Embryonic facial prominence (tissue), 1 donor: ENCODE measurements around the gene ASAH2B.

Experiments
- DNase-seq: peaks from one replicate; pipeline ENCODE4 v3.0.0-alpha.2; 2016; ENCODE audit errors: extremely low spot score

The ASAH2B gene

GRCh38 chr10:50798297-50798696 lies 58.6 kb downstream of the ASAH2B start:
- DNase-seq: no peak

- DNase-seq: no peak
Measured at GRCh38 chr10:50799595-50799994, 59.9 kb downstream of the ASAH2B start.

DNA sequence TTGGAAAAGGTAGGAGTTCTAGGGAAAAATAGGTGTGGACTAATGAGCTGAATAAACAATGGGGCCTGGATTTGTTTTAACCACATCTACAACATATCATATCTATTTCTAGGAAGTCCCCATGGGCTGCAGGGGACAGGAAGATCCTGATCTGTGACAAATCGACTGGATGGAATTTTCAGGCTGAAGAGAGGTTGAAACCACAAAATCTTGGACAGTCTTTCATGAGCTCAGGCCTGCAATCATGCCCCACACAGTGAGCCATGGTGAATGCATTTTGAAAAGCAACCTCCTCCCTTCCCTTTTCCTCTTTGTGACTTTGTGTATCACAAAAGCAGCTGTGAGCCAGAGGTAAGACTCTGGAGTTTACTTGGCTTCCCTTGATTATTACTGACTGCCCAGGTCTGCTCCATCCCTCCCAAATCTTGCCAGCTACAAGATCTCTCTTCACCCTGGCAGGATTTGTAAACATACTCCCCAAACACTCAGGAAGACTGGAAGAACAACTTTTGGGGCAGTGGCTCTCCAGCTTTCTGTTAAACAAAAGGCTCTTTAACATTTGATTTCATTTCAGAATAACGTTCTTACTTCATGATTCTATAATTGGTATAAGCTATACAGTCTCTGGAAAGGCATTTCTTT lies 66.4 kb downstream of the ASAH2B start:
- no peak for DNase-seq

DNA sequence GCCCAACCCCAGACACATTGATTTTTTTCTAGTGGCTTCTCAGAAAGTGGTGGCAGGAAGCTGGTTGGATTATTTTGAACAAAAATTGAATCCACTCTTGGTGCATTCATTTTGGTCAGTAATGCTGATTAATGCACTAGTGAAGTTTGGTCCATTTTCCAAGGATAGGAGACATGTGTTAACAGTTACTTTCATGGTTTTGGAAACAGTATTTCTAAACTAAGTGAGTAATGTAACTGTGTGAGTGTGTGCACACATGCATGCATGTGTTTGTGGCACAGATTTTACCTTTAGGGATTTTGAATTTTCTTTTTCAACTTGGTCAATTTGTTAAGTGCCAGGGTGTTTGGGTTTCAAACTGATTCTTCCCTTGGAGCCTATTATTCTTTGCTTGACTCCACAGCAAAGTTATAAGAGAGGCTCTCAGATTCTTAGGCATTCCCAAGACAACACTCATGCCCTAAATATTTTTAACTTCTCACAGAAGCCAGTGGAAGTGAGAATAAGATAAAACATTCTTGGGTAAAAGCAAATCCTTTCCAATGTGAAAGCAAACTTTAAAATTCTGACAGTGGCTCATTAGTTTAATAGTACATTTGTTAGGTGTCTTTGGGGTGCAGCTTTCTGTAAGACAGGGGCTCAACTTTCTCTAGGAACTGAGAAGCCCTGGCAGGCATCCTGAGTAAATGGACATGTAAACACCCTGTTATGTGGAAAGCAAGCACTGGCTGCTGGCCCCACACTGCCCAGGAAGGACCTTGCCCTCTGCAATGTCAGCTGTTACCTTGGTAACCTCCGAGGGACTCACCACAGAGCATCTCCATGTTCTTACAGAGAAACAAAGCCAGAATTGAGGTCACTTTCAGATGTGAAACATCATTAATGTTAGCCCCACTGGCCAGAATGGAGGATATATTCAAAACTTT lies 68.4 kb downstream of the ASAH2B start:
- no peak for DNase-seq
